A673 (cell line): ENCODE results near the gene LRP6.

Experiments used
- EZH2 ChIP-seq: fragments of 200-600 bp; sonication (generic); IDR thresholded peaks from 2 replicates; pipeline ENCODE4 v1.6.1; 2017; ENCODE audit warnings: borderline replicate concordance, low read depth, mild to moderate bottlenecking, mixed read lengths, antibody characterized with exemption, low read length; ENCODE audit not compliant: poor library complexity, severe bottlenecking
- TF ChIP-seq, protein P1 (sequence below): fragments of 300-800, 200-600 bp; sonication (generic); conservative IDR thresholded peaks from 2 replicates; pipeline ENCODE4 v1.5.1; 2017; ENCODE audit warnings: low read depth, mild to moderate bottlenecking, antibody characterized with exemption, low read length, moderate library complexity, mixed read lengths

DNA sequence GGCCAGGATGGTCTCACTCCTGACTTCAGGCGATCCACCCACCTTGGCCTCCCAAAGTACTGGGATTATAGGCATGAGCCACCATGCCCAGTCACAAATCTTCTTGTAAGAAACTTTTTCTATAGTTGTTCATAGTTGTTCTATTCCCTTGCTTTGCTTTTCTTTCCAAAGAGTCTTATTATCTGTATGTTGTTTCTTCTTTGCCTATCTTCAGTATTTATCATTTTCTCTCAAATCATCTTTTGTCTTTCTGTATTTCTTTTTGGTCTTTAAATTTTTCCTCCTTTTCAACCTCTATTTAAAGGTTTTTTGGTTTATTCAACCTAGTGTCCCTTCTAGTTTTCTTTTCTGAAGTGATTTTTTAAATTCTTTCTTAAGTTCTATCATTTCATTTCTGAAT is 68.7 kb downstream of the LRP6 start:
- TF ChIP-seq, protein P1, sequence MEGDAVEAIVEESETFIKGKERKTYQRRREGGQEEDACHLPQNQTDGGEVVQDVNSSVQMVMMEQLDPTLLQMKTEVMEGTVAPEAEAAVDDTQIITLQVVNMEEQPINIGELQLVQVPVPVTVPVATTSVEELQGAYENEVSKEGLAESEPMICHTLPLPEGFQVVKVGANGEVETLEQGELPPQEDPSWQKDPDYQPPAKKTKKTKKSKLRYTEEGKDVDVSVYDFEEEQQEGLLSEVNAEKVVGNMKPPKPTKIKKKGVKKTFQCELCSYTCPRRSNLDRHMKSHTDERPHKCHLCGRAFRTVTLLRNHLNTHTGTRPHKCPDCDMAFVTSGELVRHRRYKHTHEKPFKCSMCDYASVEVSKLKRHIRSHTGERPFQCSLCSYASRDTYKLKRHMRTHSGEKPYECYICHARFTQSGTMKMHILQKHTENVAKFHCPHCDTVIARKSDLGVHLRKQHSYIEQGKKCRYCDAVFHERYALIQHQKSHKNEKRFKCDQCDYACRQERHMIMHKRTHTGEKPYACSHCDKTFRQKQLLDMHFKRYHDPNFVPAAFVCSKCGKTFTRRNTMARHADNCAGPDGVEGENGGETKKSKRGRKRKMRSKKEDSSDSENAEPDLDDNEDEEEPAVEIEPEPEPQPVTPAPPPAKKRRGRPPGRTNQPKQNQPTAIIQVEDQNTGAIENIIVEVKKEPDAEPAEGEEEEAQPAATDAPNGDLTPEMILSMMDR = no peak
- TF ChIP-seq EZH2 = no peak
